HL-60 (cell line): ENCODE results near the gene NFAT5.

ENCODE experiments used
- CTCF ChIP-seq: IDR thresholded peaks from one replicate; pipeline ENCODE4 v1.5.1; 2011; ENCODE audit warnings: low read length, control low read depth, inconsistent platforms; ENCODE audit not compliant: insufficient read depth
- GABPA ChIP-seq: IDR thresholded peaks from 2 replicates; pipeline ENCODE4 v1.6.1; 2012; ENCODE audit warnings: low read depth
- POLR2AphosphoS5 ChIP-seq: IDR thresholded peaks from 2 replicates; pipeline ENCODE4 v1.6.1; 2012; ENCODE audit warnings: low read depth
- TF ChIP-seq, protein P1 (sequence below): IDR thresholded peaks from 2 replicates; pipeline ENCODE4 v1.6.1; 2012; ENCODE audit warnings: low read depth; ENCODE audit not compliant: insufficient replicate concordance

DNA sequence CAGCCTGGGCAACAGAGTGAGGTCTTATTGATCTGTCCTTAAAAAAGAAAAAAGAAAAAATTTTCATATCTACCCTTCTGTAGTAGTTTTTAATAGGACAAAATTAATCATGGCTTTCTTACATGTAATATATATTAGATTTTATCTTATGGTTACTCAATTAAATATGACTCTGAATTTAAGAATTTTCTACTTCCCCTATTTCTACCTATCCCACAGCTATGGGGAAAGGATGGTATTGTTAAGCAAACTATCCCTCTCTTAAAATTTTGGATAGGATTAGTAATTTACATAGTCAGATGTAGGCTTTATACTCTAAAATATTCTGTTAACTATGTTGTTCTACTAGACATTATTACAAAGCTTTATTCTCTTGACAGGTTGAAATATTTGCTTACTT, 98.1 kb downstream of the NFAT5 start:
- TF ChIP-seq CTCF = no peak
- no peak for TF ChIP-seq POLR2AphosphoS5
- no peak for TF ChIP-seq GABPA
- TF ChIP-seq, protein P1, sequence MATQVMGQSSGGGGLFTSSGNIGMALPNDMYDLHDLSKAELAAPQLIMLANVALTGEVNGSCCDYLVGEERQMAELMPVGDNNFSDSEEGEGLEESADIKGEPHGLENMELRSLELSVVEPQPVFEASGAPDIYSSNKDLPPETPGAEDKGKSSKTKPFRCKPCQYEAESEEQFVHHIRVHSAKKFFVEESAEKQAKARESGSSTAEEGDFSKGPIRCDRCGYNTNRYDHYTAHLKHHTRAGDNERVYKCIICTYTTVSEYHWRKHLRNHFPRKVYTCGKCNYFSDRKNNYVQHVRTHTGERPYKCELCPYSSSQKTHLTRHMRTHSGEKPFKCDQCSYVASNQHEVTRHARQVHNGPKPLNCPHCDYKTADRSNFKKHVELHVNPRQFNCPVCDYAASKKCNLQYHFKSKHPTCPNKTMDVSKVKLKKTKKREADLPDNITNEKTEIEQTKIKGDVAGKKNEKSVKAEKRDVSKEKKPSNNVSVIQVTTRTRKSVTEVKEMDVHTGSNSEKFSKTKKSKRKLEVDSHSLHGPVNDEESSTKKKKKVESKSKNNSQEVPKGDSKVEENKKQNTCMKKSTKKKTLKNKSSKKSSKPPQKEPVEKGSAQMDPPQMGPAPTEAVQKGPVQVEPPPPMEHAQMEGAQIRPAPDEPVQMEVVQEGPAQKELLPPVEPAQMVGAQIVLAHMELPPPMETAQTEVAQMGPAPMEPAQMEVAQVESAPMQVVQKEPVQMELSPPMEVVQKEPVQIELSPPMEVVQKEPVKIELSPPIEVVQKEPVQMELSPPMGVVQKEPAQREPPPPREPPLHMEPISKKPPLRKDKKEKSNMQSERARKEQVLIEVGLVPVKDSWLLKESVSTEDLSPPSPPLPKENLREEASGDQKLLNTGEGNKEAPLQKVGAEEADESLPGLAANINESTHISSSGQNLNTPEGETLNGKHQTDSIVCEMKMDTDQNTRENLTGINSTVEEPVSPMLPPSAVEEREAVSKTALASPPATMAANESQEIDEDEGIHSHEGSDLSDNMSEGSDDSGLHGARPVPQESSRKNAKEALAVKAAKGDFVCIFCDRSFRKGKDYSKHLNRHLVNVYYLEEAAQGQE = no peak
